T-helper 2 cell treated with Interferon-gamma antibody and Interleukin-4, amounts not matched to agents 100 ng/mL and 5 ng/mL, for 36 hours (primary cell): ENCODE data around the gene TMPRSS7. TPM values are rescaled to one million over a fixed set of nuclear protein-coding genes. Genes with fewer than 3 reads are reported as not detected.

Experiments
- intact Hi-C: fragments of 100-400 bp; cut with micrococcal nuclease; formaldehyde crosslinking; loops from one replicate; pipeline ENCODE4 v1.15.1; 2023
- total RNA-seq: library from RNA; stranded (reverse); gene quantifications from 2 replicates; pipeline ENCODE4 v1.2.3, GENCODE V29; 2022

The TMPRSS7 gene, protein sequence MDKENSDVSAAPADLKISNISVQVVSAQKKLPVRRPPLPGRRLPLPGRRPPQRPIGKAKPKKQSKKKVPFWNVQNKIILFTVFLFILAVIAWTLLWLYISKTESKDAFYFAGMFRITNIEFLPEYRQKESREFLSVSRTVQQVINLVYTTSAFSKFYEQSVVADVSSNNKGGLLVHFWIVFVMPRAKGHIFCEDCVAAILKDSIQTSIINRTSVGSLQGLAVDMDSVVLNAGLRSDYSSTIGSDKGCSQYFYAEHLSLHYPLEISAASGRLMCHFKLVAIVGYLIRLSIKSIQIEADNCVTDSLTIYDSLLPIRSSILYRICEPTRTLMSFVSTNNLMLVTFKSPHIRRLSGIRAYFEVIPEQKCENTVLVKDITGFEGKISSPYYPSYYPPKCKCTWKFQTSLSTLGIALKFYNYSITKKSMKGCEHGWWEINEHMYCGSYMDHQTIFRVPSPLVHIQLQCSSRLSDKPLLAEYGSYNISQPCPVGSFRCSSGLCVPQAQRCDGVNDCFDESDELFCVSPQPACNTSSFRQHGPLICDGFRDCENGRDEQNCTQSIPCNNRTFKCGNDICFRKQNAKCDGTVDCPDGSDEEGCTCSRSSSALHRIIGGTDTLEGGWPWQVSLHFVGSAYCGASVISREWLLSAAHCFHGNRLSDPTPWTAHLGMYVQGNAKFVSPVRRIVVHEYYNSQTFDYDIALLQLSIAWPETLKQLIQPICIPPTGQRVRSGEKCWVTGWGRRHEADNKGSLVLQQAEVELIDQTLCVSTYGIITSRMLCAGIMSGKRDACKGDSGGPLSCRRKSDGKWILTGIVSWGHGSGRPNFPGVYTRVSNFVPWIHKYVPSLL
- total RNA-seq = not detected in 2 replicates

DNA sequence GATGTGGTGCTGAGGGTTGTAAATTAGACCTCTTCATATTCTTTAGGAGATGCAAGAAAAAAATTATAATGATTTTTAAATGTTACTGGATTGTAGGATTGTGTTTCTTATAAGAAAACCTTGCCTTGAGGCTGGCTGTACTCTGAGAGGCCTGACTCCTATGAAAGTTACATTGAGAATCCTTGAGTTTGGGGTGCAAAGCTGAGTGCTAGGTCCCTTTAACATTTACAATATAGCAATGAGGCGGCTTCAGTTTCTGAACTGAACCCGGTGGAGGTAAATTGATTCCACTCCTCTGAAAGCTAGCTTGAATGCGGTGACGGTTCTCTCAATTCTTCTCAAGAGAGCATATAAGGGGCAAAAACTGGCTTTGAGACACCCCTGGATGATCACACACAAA lies at the start of gene TMPRSS7:
Gene TMPRSS7 (plus strand): TSS at position 301 of the 400 bp plus-strand sequence. CDS start 110 bp downstream, outside the sequence.
- intact Hi-C loops = no loop called here

DNA sequence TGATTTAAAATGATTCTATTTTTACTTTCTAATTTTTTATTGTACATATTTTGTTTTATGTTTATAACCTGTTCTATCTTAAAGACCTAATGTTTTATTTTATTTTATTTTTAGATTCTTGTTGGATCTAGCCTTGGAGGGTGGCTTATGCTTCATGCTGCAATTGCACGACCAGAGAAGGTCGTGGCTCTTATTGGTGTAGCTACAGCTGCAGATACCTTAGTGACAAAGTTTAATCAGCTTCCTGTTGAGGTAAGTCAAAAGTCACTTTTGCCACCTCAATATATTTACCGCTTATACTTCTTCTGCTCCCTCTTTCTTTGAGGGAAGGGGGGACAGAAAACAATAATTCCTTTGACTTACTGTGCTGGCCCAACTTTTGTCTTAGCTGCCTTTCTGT lies 47.7 kb upstream of the TMPRSS7 start:
- intact Hi-C loops = no loop called here

DNA sequence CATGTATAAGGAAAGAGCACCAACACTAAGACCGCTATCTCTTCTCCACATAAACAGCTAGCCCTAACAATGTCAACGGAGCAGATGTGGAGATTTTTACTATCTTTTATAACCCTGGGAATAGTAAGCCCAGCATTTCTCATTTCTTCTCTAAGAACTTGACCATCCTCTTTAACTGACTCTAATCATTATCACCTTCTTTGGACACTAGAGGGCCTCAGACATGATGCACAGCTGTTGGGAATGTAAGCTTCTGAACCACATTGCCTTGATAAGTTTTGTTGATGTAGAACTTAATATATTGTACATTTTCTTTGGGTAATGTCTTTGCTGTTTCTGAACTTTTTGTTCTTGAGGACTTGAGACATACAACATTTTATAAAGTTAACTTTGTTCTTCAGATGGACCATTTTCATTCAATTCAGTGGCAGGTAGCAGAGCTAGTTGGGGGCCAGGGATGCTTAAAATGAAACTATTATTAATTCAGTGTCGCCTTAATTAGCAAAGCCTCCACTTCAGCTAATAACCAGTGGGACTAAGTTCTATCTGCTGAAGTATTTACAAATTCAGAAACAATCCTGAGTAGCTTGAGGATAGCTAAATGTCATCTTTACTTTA lies 45.4 kb upstream of the TMPRSS7 start:
- intact Hi-C loops = loop anchor here (1.0 kb wide), 1 partner anchor 24 kb away; no protein-coding TSS in a partner anchor

DNA sequence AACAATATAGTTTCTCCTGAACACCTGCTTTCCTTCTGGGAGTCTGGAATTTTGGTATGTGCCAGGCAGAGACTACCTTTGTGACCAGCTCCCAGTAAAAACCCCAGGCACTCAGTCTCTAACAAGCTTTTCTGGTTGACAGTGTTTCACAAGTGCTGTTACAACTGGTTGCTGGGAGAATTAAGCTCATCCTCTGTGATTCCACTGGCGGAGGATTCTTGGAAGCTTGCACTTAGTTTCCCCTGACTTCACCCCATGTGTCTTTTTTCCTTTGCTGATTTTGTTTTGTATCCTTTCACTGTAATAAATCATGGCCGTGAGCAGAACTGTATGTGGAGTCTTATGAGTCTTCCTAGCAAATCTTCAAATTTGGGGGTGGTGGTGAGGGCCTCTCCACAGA lies 41.5 kb upstream of the TMPRSS7 start:
- intact Hi-C loops = no loop called here

DNA sequence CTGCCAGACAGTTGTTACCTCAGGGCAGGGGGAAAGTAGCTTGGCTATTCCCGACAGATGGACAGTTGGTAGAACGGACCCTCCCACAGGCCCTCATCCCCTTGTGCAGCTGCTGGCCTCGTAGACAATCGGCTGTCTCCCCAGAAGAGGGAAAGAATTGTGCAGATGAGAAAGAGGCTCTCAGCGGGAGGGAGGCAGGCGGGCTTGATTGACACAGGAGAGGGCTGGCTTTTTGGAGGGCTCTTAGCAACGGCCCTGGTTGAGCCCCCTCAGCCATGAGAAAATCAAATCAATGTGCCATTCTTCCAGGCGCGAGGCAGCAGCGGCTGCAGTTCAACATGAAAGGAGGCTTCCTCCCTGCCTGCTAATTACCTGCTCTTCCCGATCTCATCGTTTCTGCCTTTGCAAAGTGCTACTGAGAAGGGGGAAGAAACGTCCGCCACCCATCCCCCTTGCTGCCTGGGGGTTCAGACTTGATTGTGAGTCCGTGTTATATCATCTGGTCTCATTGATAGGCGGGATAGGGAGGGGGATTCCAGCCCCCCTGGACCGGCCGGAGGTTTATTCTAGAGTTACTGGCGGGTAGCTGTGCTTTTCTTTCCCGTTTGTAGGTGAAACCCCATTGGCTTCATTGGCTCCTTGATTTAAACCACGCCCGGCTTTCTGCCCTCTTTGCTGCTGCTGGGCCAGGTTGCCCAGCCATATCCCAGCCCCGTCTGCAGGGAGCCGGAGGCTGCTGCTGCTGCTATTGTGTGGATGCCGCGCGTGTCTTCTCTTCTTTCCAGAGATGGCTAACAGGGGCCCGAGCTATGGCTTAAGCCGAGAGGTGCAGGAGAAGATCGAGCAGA lies 35.7 kb upstream of the TMPRSS7 start, which contains the start of gene TAGLN3:
Gene TAGLN3 (plus strand): TSS at position 287 of the 848 bp plus-strand sequence. CDS start 501 bp downstream, at position 788.
- intact Hi-C loops = no loop called here

DNA sequence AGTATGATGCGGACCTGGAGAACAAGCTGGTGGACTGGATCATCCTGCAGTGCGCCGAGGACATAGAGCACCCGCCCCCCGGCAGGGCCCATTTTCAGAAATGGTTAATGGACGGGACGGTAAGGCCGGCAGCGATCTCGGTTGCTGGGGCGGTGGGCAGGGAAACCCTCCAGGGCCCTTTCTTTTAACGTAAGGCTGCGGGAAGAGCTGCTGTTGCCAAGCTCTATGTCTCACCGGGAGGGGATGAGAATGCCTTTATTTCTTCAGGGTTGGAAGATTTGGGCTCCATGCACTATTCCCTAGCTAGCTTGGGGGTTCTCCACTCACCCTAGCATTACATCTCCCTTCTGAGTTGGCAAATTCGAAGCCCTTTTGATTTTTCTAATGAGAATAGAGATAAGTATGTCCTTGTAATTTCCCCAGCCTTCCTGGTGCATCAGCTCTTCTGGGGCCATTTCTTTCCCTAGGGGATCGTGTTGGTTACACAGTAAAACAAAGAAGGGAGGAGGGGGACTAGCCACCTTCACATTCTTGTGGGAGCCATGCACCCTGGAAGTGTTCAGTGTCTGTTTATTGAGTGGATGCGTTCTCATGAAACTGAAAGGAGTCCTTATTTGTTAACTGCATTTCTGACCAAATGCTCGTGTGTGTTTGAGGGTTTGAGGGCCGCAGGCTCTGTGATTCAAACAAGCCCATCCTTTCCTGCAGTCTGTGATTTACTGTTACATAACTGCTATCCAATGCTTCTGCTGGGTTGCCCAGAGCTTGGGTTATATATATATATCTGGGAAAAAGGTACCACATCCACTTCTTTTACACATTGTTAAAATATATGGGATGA lies 34.8 kb upstream of the TMPRSS7 start:
- intact Hi-C loops = no loop called here

DNA sequence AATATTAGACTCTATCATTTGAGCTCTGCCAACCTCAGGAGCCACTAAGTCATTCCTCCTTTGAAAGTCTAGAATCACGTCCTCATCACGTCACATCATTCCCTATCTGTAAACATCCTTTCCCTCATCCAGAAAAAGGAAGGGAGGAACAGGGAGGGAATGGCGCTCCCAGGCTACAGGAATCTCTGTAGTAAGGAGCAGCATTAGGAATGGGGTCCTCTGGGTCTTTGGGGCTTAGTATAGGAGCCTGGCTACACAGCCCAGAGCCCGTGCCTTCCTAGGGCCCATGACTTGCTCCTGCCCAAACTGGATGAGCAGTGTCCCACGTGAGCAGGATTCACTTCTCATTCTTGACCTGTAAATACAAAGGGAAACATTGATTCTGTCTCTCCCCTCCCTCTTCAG lies 34.2 kb upstream of the TMPRSS7 start:
- intact Hi-C loops = no loop called here

DNA sequence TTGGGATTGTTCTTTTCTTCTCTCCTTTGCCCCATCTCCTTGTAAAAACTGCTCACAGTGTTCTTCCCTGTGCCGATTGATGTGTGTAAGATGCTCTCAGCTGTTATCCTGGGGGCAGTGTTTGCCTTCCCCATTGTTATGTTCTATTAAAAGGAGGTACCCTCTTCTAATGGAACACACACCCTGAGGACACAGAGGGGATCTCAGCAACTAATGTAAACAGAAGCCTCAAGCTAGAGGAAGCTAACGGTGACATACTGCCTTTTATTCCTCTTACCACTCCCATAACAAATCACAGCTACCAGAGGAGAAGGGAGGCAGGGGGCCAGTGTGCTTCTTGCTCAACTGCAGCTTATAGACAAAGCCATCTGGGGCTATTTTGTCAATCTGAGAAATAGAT lies 33.6 kb upstream of the TMPRSS7 start:
- intact Hi-C loops = no loop called here

DNA sequence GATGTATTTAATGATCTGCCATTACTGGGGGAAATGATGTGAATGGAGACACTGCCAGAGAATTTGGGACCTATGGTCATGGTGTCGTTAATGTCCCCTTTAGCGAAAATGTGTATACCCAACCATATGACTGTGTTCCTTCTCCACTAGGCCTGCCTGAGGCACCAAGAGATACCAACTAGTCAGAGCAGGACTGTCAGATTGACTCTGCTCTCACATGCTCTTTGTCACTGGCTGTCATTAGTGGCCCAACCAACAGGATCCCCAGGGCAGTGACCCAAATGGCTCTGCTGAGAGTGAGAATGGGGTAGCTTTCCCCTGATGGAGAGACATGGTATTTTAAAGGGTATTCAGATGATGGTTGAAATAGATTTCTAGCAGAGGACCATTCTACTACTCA lies 33.0 kb upstream of the TMPRSS7 start:
- intact Hi-C loops = no loop called here

DNA sequence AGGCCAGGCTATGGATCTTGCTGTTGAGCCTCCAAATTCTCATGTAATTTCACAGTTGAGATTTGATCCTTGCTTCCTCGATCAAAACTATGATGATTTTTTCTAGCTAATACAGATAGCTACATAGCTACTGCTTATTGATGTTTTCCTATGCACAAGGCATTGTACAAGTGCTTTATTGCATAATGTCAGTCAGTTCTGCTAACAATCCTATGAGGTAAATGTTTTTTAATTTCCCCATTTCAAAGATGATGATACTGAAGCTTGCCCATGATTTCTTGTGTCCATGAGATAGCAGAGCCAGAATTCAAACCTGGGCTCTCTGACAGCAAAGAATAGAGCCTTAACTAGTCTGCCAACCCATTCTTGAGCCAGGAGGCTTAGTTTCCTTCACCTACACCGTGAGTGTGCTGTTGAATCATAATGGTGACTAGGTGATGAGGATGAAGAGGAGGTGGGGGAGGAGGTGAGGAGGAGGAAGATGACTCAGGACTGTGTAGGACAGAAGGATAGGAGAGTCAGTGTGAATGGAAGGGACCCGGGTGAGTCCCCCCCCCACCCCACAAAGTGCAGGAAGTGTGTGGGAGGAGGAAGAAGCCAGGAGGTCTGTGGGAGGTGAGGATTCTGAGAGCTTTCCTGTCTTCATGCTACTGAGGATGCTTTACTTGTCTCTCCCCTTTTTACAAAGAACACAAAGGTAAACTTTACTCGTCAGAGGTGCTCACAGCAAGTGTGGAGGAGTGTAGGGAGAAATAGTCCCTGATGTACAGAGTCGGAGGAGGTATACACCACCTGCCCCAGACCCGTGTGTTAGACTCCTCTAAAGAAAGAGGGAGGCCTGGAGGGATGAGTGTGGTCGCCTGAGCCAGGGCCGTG lies 32.2 kb upstream of the TMPRSS7 start:
- intact Hi-C loops = no loop called here

DNA sequence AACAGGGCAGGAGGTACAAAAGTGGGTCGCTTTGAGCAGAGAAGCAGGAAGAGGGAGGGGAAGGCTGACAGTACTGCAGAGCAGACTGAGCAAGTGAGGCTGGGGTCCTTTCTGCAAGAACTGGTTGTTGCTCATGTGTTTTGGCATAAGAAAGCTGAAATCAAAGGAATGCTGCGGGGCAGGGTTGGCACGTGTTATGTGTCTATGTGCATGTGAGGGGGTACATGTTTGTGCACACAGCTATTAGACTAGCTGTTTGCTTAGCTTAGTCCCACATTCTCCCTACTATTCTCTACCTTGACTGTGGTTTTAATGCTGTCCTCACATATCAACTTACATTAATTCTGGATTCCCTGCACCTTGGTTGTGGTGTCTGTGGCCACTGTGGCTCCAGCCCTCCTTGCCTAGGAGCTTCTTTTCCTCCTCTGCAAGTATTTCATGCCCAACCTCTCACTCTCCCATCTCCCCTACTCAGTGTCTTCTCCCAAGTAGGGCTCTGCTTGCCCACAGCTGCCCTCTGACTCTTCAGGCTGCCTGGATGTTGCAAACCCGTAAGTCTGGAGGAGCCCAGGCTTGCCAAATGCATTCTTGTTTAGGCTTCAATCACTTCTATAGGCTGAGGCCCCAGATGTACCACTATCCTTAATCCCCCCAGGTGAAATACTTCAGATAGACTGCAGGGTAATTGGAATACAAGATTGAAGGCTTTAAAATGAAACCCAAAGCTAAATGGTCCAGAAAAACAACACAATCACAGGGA lies 31.0 kb upstream of the TMPRSS7 start:
- intact Hi-C loops = no loop called here

DNA sequence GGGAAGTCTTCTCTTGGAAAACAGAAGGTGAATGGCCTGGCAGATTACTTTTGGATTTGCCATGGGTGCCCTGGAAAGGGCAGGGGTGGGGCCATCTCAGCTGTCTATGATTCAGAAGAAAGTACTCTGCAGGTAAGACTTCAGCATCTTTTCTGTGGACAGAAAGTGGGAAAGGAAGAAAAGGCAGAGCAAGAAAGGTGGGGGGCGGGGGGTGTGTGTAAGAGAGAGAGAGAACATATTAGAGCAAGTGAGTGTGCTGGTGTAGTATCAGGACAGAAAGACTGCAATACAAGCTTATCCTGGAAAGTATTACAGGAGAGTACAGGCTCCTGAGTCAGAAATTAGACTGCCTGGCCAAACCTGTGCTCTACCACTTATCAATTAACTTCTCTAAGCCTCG lies 30.3 kb upstream of the TMPRSS7 start:
- intact Hi-C loops = no loop called here

DNA sequence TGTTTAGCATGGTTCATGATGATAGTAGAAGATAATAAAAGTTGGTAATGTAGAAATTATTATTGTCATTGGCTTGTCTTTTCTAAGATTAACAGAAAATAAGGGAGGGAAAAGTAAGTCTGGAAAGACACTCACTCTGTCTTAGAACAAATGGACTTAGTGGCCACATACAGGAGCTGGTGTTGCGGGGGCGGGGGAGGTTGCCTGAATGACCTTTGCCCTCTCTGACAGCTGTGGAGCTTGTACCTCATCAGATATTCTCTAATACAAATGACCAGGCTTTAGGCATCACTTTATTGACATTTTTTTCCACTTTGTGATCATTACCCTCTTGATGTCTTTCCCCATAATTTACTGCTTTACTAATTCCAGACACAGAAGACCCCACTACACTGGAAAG lies 29.9 kb upstream of the TMPRSS7 start:
- intact Hi-C loops = no loop called here

DNA sequence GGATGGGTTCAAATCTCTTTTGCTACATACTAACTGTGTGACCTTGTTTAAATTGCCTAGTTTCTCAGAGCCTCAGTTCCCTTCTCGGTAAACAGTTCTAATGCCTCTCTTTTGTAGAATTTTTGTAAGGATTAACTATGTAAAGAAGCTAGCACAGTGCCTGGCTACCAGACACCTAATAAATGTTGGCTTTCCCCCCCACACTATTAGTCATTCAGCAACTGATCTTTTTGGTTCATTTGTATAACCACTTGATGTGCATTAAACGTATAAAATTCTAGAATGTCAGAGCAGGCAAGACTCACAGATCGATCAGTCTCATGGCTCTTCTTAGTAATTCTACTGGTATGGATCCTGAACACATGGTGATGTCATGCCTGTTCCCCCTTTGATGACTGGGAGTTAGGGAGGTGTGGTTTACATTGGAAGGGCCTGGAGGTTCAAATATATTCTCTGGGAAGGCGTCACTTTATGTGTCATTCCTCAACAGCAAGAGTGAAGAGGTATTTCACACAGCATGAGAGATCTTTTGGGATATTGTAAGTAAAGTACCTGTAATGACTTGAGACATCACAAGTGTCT lies 29.4 kb upstream of the TMPRSS7 start:
- intact Hi-C loops = no loop called here

DNA sequence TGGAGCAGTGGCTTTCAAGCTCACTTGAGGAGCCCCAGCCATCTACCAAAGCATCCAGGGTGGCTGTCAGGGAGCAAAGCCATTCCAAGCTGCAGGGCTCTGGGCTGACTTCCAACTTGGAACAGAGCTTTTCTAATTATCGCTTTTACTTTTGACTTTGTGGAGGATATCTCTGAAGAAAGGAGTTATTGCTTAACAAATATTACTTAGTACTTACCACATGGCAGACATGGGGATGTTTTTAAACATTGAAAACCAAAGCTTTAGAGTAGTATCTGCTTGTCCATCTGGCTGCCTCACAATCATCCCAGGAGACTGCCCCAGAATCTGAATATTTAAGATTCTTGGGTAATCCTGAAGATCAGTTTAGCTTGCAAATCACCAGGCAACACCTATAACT lies 26.9 kb upstream of the TMPRSS7 start:
- intact Hi-C loops = no loop called here

DNA sequence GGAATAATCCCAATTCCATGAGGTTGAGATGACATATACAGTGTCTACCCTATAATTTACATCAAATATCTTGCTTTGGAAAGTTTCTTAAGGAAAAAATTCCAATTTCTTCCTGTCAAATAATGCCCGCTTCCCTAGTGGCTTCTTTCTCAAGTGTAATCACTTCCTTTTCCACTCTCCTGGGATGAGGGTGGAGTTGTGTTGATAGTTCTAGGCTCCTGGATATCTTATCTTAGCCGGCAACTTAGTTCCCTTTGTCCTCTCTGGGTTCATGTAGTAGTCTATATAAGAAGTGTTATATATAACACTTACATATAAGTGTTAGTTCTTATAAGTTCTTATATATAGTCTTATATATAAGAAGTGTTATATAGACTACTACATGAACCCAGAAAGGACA lies 24.9 kb upstream of the TMPRSS7 start:
- intact Hi-C loops = loop anchor here (5.0 kb wide), 1 partner anchor 32 kb away; the partner anchor contains the start of gene ABHD10

DNA sequence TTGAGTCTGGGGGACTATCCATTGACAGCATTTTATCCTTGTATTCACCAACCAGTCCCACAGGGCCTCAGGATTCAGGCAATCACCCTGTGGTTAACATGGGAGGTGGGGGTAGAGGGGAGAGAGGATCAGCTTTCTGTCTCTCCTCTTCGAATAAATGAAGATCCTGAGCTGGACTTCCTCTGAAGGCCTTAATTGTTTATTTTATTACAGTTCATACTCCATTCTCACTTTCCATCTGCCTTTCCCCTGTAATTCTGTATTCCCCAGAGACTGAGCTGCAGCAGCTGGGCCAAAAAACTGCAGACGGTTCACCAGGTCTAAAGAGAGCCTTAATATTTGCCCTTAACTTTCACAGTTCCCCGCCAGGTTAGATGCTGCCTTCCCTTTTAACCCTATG lies 23.9 kb upstream of the TMPRSS7 start:
- intact Hi-C loops = loop anchor here (5.0 kb wide), 1 partner anchor 33 kb away; the partner anchor contains the start of gene ABHD10
